GM12801 (cell line): ENCODE results near the gene TRABD2A.

Experiments
- CTCF ChIP-seq: IDR thresholded peaks from one replicate; pipeline ENCODE4 v1.5.1; 2011; ENCODE audit warnings: control low read depth; ENCODE audit not compliant: insufficient read length; ENCODE audit errors: extremely low read depth

The TRABD2A gene

GRCh38 chr2:84858123-84858522, 22.8 kb downstream of the TRABD2A start:
- TF ChIP-seq CTCF, result no peak

- no peak for TF ChIP-seq CTCF
Observed at GRCh38 chr2:84857566-84857965, 23.3 kb downstream of the TRABD2A start.

GRCh38 chr2:84856787-84857186, 24.1 kb downstream of the TRABD2A start:
- TF ChIP-seq CTCF, result no peak

- TF ChIP-seq CTCF, result no peak
Observed at GRCh38 chr2:84855731-84856130, 25.2 kb downstream of the TRABD2A start.

- no peak for TF ChIP-seq CTCF
Observed at GRCh38 chr2:84854850-84855249, 26.0 kb downstream of the TRABD2A start.

- TF ChIP-seq CTCF, result no peak
Observed at GRCh38 chr2:84851876-84852275, 29.0 kb downstream of the TRABD2A start.

- no peak for TF ChIP-seq CTCF
Observed at GRCh38 chr2:84850471-84850870, 30.4 kb downstream of the TRABD2A start.
